ENCODE data around the gene NPDC1. TPM values are rescaled to one million over a fixed set of nuclear protein-coding genes. Genes with fewer than 3 reads are reported as not detected.

The NPDC1 gene
- total RNA-seq: 15.3 TPM

GRCh38 chr9:137046088-137046787, at the start of gene NPDC1:
Gene NPDC1, minus strand, starts transcription at chr9:137046177. Its CDS starts 188 bp downstream, at chr9:137045989.
- DNase-seq: peak; percentile 33

- DNase-seq: no peak
Measured at GRCh38 chr9:137089232-137089947, 43.4 kb upstream of the NPDC1 start.

- DNase-seq: no peak
Measured at GRCh38 chr9:137088121-137088520, 42.1 kb upstream of the NPDC1 start.

- DNase-seq: no peak
Measured at GRCh38 chr9:137087409-137087925, 41.5 kb upstream of the NPDC1 start.

GRCh38 chr9:137086531-137087408, 40.8 kb upstream of the NPDC1 start, which contains the start of gene MAN1B1:
Gene MAN1B1, plus strand, starts transcription at chr9:137086985. Its CDS starts 15 bp downstream, at chr9:137087000.
- DNase-seq: peak; percentile 97

GRCh38 chr9:137085920-137086530, 40.0 kb upstream of the NPDC1 start:
- DNase-seq: no peak

GRCh38 chr9:137084526-137084925, 38.5 kb upstream of the NPDC1 start:
- no peak for DNase-seq

GRCh38 chr9:137083394-137084004, 37.5 kb upstream of the NPDC1 start:
- peak; percentile 80 for DNase-seq

GRCh38 chr9:137082925-137083290, 36.9 kb upstream of the NPDC1 start:
- DNase-seq: no peak

- DNase-seq: no peak
Measured at GRCh38 chr9:137082222-137082924, 36.4 kb upstream of the NPDC1 start.

- no peak for DNase-seq
Measured at GRCh38 chr9:137080260-137081122, 34.5 kb upstream of the NPDC1 start.

GRCh38 chr9:137079401-137079787, 33.4 kb upstream of the NPDC1 start:
- DNase-seq: no peak

GRCh38 chr9:137078701-137079400, 32.9 kb upstream of the NPDC1 start:
- no peak for DNase-seq

GRCh38 chr9:137077758-137078693, 32.0 kb upstream of the NPDC1 start:
- no peak for DNase-seq

- peak; percentile 77 for DNase-seq
Measured at GRCh38 chr9:137077010-137077747, 31.2 kb upstream of the NPDC1 start, which contains the start of gene UAP1L1. Gene UAP1L1, plus strand, starts transcription at chr9:137077517. Its CDS starts 16 bp downstream, at chr9:137077533.

- DNase-seq: no peak
Measured at GRCh38 chr9:137076636-137077009, 30.6 kb upstream of the NPDC1 start.

GRCh38 chr9:137075275-137075775, 29.3 kb upstream of the NPDC1 start:
- no peak for DNase-seq

All from occipital lobe (tissue), 2 donors.